GM12878 (cell line): Measurements from ENCODE around the gene IL27RA. TPM values are rescaled to one million over a fixed set of nuclear protein-coding genes. Genes with fewer than 3 reads are reported as not detected.
A peak's percentile ranks its signal among the peaks of the same experiment; 100 is the strongest.

Experiments used
- ATAC-seq: fragments of 200-7000 bp; cut with Tn5 transposase; 3 replicates; pipeline ENCODE4 v1.9.1; 2020; ENCODE audit warnings: mild to moderate bottlenecking, moderate library complexity
- BruUV-seq: library from RNA; stranded (reverse); fragments of 400-500 nt; replicated peaks from 2 replicates; lab custom pipeline; 2021; lab: Mats Ljungman, UMichigan
- CTCF ChIA-PET: fragments of 300-600 bp; sonication (Branson Sonifier 250); formaldehyde crosslinking; extraction: SDS; loops from one replicate; lab custom pipeline; 2021; ENCODE audit warnings: inconsistent platforms; lab: Yijun Ruan, JAX
- POLR2A ChIA-PET: fragments of 350-600 bp; formaldehyde crosslinking; extraction: SDS; loops from one replicate; lab custom pipeline; 2021; ENCODE audit warnings: inconsistent platforms; lab: Charles Lee
- RAD21 ChIA-PET: fragments of 300-600 bp; sonication (Branson Sonifier 250); formaldehyde crosslinking; loops from one replicate; lab custom pipeline; 2023; ENCODE audit warnings: antibody characterized with exemption; ENCODE audit not compliant: unreplicated experiment; lab: Charles Lee
- SMC1A ChIA-PET: fragments of 300-600 bp; sonication (Branson Sonifier 250); formaldehyde crosslinking; loops from one replicate; lab custom pipeline; 2023; ENCODE audit not compliant: unreplicated experiment, uncharacterized antibody; lab: Charles Lee
- DNase-seq: peaks from one replicate; pipeline ENCODE4 v3.0.0-alpha.2; 2011; ENCODE audit warnings: low read depth, low spot score
- FAIRE-seq: peaks from 3 replicates; lab custom pipeline; 2011; peaks lifted over from hg19 to GRCh38; lab: Jason Lieb, UNC
- H2AFZ ChIP-seq: 2 replicates; pipeline ENCODE4 v1.6.0; 2011; ENCODE audit warnings: low read depth, low read length, control low read depth; ENCODE audit not compliant: control insufficient read depth
- H3K27ac ChIP-seq: 2 replicates; pipeline ENCODE4 v1.5.1; 2011; ENCODE audit warnings: control low read depth; ENCODE audit not compliant: control insufficient read depth, insufficient read depth
- H3K27me3 ChIP-seq, 2 experiments: replicated peaks in 1 of 2; 2 replicates each; pipeline versions ENCODE4 v1.6.0 to v1.6.1; 2011; ENCODE audit warnings: low read length in 1 of 2; ENCODE audit not compliant: control insufficient read depth in 2 of 2, insufficient read depth in 2 of 2
- H3K36me3 ChIP-seq, 2 experiments: 2 replicates each; pipeline ENCODE4 v1.5.1; 2011; ENCODE audit warnings: low read length in 1 of 2; ENCODE audit not compliant: control insufficient read depth in 2 of 2, insufficient read depth in 2 of 2
- H3K4me1 ChIP-seq: 2 replicates; pipeline ENCODE4 v1.6.1; 2011; ENCODE audit warnings: mild to moderate bottlenecking, low read length, moderate library complexity, mixed read lengths; ENCODE audit not compliant: control insufficient read depth, insufficient read depth
- H3K4me2 ChIP-seq: 2 replicates; pipeline ENCODE4 v1.6.0; 2011; ENCODE audit warnings: control low read depth; ENCODE audit not compliant: control insufficient read depth, insufficient read depth
- H3K4me3 ChIP-seq: fragments of 200-600 bp; sonication (generic); 2 replicates; pipeline ENCODE4 v1.5.1; 2016
- H3K79me2 ChIP-seq: 2 replicates; pipeline ENCODE4 v1.6.0; 2011; ENCODE audit warnings: low read length; ENCODE audit not compliant: control insufficient read depth, insufficient read depth
- H3K9ac ChIP-seq: 2 replicates; pipeline ENCODE4 v1.8.0; 2011; ENCODE audit warnings: low read length, control low read depth, mixed read lengths; ENCODE audit not compliant: control insufficient read depth, insufficient read depth
- H3K9me3 ChIP-seq: replicated peaks from 3 replicates; pipeline ENCODE4 v1.5.1; 2011; ENCODE audit warnings: mild to moderate bottlenecking, low read length; ENCODE audit not compliant: control insufficient read depth, insufficient read depth
- H4K20me1 ChIP-seq: 2 replicates; pipeline ENCODE4 v1.6.0; 2011; ENCODE audit not compliant: control insufficient read depth, insufficient read depth
- NR2F1 ChIP-seq: fragments of 450-650 bp; conservative IDR thresholded peaks from 2 replicates; pipeline ENCODE4 v1.6.1; 2017; ENCODE audit warnings: mild to moderate bottlenecking
- SMAD5 ChIP-seq: IDR thresholded peaks from 2 replicates; pipeline ENCODE4 v1.6.1; 2016; ENCODE audit warnings: antibody characterized with exemption, low read depth
- SREBF2 ChIP-seq: IDR thresholded peaks from 2 replicates; pipeline ENCODE4 v1.6.1; 2012; ENCODE audit warnings: mild to moderate bottlenecking, low read length
- ZNF622 ChIP-seq: fragments of 450-650 bp; IDR thresholded peaks from 2 replicates; pipeline ENCODE4 v1.6.1; 2017; ENCODE audit warnings: mild to moderate bottlenecking, inconsistent platforms
- WGBS: methylation state at CpG from one replicate; pipeline ENCODE4 v1.1.6; 2016; ENCODE audit warnings: low lambda C conversion rate; ENCODE audit not compliant: insufficient replicate concordance, insufficient coverage; ENCODE audit errors: missing lambda C conversion rate; 5-methylcytosine and 5-hydroxymethylcytosine counted together
- in situ Hi-C: fragments of 300-500 bp; cut with MboI; formaldehyde crosslinking; loops from 9 replicates; pipeline ENCODE4 v1.14.3; 2018; ENCODE audit warnings: mixed read lengths
- intact Hi-C: fragments of 100-400 bp; cut with micrococcal nuclease; formaldehyde crosslinking; loops from one replicate; pipeline ENCODE4 v1.14.2; 2022; ENCODE audit not compliant: unreplicated experiment
- polyA plus RNA-seq, 11 experiments: library from polyadenylated mRNA; depleted of rRNA in 4 of 11; unstranded in 6 of 11; stranded (reverse) in 5 of 11; fragments of >200 nt; fragmentation: Nextera tagmentation in 4 of 11; fragmentation: Illumina TruSeq in 1 of 11; extraction: Ambion mirVana in 4 of 11; extraction: Trizol in 1 of 11; gene quantifications; 1 replicate in 1 of 11; 2 replicates in 10 of 11; pipeline versions ENCODE4 v1.2.1 to v1.2.3, GENCODE V29; 2011 to 2016; ENCODE audit warnings: inconsistent platforms in 2 of 11, missing spikeins in 2 of 11, low read depth in 1 of 11
- total RNA-seq, 4 experiments: library from RNA; depleted of rRNA in 3 of 4; stranded (reverse); fragments of >200 nt in 3 of 4; fragmentation: Illumina TruSeq in 1 of 4; extraction: Trizol in 1 of 4; gene quantifications; 2 replicates each; pipeline versions ENCODE4 v1.2.1 to v1.2.3, GENCODE V29; 2013 to 2021
- TF ChIP-seq, protein P1 (sequence below): fragments of 450-650 bp; IDR thresholded peaks from 2 replicates; pipeline ENCODE4 v1.6.1; 2017; ENCODE audit warnings: mild to moderate bottlenecking
- TF ChIP-seq, protein P2 (sequence below): fragments of 150-350 bp; IDR thresholded peaks from 2 replicates; pipeline ENCODE4 v1.6.1; 2016; ENCODE audit warnings: low read depth, low read length
- TF ChIP-seq, protein P3 (sequence below): fragments of 150-350 bp; IDR thresholded peaks from 2 replicates; pipeline ENCODE4 v1.6.1; 2014; ENCODE audit warnings: mild to moderate bottlenecking, low read depth, low read length

IL27RA gene
- total and polyA plus RNA-seq, 10 of the 15 experiments (the other 5 are each of a cell fraction or from before 2014, with no cell fraction given), result 8.4 to 63.5 (median 41.2) TPM

DNA sequence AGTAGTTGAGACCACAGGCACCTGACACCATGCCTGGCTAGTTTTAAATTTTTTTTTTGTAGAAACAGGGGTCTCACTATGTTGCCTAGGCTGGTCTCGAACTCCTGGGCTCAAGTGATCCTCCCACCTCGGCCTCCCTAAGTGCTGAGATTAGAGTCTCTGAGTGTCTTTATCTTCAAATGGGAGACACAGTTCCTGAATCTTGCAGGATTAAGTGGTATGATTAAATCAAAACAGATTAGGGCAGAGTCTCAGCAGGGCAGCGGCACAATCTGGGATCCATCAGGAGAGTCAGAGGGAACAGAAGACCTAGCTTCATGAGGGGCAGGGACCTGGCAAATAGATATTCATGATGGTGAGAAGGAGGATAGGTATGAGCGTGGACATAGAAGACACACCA is 2.7 kb upstream of the IL27RA start:
- H3K27me3 ChIP-seq, result no peaks in the 10 kb centered on the region
- WGBS, result 49% methylated on average over 4 of the region's 4 CpGs
- ATAC-seq (no peak), FAIRE-seq (no peak), DNase-seq (no peak)
- in situ Hi-C loops, result no loop called here
- H3K4me3 ChIP-seq, result no peak overlapping the region
- intact Hi-C loops, result no loop called here
- H2AFZ ChIP-seq, result no peak overlapping the region
- ChIA-PET SMC1A (interaction anchor here (0.6 to 3.0 kb wide), 3 partner anchors 10 to 670 kb away, joined by 3 to 12 read pairs (median 5); no protein-coding TSS in a partner anchor), CTCF (interaction anchor here (0.6 to 1.3 kb wide), 5 partner anchors 9 to 123 kb away, joined by 3 to 5 read pairs (median 3); no protein-coding TSS in a partner anchor), POLR2A (interaction anchor here (0.5 to 4.1 kb wide), 6 partner anchors 10 to 461 kb away, joined by 3 to 23 read pairs (median 4); partner anchors contain the start of genes MISP3 and RFX1), RAD21 (interaction anchor here (1.2 to 1.6 kb wide), 2 partner anchors 10 to 126 kb away, joined by 3 to 8 read pairs; no protein-coding TSS in a partner anchor)
- H4K20me1 ChIP-seq, result no peaks in the 10 kb centered on the region
- H3K36me3 ChIP-seq, result no peaks in the 10 kb centered on the region
- no TSS peak for BruUV-seq
- no peaks in the 10 kb centered on the region; the same call in 2 of the 3 replicates for H3K9me3 ChIP-seq
- no peak overlapping the region for H3K4me2 ChIP-seq
- peaks cover 8% of the 10 kb centered on the region for H3K79me2 ChIP-seq
- no peak overlapping the region for H3K27ac ChIP-seq
- no peak overlapping the region for H3K9ac ChIP-seq
- H3K4me1 ChIP-seq, result peaks cover 17% of the 10 kb centered on the region
- no peak for TF ChIP-seq SMAD5
- TF ChIP-seq, all 136 proteins: peak for 0

DNA sequence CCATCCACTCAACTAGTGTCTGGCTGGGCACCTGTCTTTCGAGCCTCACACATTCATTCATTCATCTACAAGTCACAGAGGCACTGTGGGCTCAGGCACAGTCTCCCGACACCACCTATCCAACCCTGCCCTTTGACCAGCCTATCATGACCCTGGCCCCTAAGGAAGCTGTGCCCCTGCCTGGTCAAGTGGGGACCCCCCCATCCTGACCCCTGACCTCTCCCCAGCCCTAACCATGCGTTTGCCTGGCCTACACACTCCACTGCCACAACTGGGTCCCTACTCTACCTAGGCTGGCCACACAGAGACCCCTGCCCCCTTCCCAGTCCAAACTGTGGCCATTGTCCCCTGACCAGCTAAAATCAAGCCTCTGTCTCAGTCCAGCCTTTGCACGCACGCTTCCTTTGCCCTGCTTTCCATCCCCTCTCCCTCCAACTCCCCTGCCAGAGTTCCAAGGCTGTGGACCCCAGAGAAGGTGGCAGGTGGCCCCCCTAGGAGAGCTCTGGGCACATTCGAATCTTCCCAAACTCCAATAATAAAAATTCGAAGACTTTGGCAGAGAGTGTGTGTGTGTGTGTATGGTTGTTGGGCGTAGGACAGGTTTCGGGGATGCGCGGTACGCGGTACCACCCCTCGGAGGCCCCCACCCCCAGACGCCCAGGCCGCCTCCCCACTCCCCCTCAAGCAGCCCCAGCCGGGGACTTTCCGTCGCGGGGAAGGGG is 404 bp upstream of the IL27RA start:
- Histone ChIP-seq H3K9ac (peak overlapping the region; percentile 86), H2AFZ (peak overlapping the region; percentile 42), H3K27ac (peak overlapping the region; percentile 91; the same call in 1 of the 2 replicates), H3K4me1 (peaks cover 17% of the 10 kb centered on the region), H3K79me2 (peaks cover 10% of the 10 kb centered on the region), H3K4me2 (peak overlapping the region; percentile 88), H3K36me3 (no peaks in the 10 kb centered on the region), H3K27me3 (no peaks in the 10 kb centered on the region), H3K9me3 (no peaks in the 10 kb centered on the region; the same call in 2 of the 3 replicates), H4K20me1 (no peaks in the 10 kb centered on the region), H3K4me3 (peak overlapping the region; percentile 97)
- in situ Hi-C loops (no loop called here), intact Hi-C loops (loop anchor here (5.0 to 10.0 kb wide), 2 partner anchors 46 to 79 kb away; partner anchors contain the start of gene DCAF15)
- WGBS, result 32% methylated on average over 12 of the region's 20 CpGs
- FAIRE-seq (no peak), ATAC-seq (peak; percentile 1; the same call in 2 of the 3 replicates), DNase-seq (no peak)
- CTCF ChIA-PET, result interaction anchor here (0.7 to 4.4 kb wide), 20 partner anchors 9 to 152 kb away, joined by 3 to 38 read pairs (median 8); partner anchors contain the start of genes DCAF15, MISP3, PRKACA and RFX1
- no TSS peak for BruUV-seq
- POLR2A ChIA-PET, result interaction anchor here (0.6 to 4.1 kb wide), 19 partner anchors 9 to 149 kb away, joined by 3 to 27 read pairs (median 6); partner anchors contain the start of gene RFX1
- RAD21 ChIA-PET, result interaction anchor here (0.8 to 3.4 kb wide), 28 partner anchors 9 to 150 kb away, joined by 3 to 24 read pairs (median 5); partner anchors contain the start of genes ASF1B, CC2D1A, DCAF15 and MISP3
- SMC1A ChIA-PET, result interaction anchor here (0.6 to 2.9 kb wide), 19 partner anchors 9 to 335 kb away, joined by 3 to 33 read pairs (median 6); partner anchors contain the start of gene RFX1
- TF ChIP-seq, protein P1, sequence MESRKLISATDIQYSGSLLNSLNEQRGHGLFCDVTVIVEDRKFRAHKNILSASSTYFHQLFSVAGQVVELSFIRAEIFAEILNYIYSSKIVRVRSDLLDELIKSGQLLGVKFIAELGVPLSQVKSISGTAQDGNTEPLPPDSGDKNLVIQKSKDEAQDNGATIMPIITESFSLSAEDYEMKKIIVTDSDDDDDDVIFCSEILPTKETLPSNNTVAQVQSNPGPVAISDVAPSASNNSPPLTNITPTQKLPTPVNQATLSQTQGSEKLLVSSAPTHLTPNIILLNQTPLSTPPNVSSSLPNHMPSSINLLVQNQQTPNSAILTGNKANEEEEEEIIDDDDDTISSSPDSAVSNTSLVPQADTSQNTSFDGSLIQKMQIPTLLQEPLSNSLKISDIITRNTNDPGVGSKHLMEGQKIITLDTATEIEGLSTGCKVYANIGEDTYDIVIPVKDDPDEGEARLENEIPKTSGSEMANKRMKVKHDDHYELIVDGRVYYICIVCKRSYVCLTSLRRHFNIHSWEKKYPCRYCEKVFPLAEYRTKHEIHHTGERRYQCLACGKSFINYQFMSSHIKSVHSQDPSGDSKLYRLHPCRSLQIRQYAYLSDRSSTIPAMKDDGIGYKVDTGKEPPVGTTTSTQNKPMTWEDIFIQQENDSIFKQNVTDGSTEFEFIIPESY, result no peak
- TF ChIP-seq, protein P2, sequence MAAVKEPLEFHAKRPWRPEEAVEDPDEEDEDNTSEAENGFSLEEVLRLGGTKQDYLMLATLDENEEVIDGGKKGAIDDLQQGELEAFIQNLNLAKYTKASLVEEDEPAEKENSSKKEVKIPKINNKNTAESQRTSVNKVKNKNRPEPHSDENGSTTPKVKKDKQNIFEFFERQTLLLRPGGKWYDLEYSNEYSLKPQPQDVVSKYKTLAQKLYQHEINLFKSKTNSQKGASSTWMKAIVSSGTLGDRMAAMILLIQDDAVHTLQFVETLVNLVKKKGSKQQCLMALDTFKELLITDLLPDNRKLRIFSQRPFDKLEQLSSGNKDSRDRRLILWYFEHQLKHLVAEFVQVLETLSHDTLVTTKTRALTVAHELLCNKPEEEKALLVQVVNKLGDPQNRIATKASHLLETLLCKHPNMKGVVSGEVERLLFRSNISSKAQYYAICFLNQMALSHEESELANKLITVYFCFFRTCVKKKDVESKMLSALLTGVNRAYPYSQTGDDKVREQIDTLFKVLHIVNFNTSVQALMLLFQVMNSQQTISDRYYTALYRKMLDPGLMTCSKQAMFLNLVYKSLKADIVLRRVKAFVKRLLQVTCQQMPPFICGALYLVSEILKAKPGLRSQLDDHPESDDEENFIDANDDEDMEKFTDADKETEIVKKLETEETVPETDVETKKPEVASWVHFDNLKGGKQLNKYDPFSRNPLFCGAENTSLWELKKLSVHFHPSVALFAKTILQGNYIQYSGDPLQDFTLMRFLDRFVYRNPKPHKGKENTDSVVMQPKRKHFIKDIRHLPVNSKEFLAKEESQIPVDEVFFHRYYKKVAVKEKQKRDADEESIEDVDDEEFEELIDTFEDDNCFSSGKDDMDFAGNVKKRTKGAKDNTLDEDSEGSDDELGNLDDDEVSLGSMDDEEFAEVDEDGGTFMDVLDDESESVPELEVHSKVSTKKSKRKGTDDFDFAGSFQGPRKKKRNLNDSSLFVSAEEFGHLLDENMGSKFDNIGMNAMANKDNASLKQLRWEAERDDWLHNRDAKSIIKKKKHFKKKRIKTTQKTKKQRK, result no peak
- no peak for TF ChIP-seq ZNF622
- TF ChIP-seq, protein P3, sequence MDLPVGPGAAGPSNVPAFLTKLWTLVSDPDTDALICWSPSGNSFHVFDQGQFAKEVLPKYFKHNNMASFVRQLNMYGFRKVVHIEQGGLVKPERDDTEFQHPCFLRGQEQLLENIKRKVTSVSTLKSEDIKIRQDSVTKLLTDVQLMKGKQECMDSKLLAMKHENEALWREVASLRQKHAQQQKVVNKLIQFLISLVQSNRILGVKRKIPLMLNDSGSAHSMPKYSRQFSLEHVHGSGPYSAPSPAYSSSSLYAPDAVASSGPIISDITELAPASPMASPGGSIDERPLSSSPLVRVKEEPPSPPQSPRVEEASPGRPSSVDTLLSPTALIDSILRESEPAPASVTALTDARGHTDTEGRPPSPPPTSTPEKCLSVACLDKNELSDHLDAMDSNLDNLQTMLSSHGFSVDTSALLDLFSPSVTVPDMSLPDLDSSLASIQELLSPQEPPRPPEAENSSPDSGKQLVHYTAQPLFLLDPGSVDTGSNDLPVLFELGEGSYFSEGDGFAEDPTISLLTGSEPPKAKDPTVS, result no peak
- TF ChIP-seq NR2F1, result peak; percentile 86
- TF ChIP-seq SREBF2, result no peak
